ENCODE results near the gene SLC4A2.

The SLC4A2 gene

DNA sequence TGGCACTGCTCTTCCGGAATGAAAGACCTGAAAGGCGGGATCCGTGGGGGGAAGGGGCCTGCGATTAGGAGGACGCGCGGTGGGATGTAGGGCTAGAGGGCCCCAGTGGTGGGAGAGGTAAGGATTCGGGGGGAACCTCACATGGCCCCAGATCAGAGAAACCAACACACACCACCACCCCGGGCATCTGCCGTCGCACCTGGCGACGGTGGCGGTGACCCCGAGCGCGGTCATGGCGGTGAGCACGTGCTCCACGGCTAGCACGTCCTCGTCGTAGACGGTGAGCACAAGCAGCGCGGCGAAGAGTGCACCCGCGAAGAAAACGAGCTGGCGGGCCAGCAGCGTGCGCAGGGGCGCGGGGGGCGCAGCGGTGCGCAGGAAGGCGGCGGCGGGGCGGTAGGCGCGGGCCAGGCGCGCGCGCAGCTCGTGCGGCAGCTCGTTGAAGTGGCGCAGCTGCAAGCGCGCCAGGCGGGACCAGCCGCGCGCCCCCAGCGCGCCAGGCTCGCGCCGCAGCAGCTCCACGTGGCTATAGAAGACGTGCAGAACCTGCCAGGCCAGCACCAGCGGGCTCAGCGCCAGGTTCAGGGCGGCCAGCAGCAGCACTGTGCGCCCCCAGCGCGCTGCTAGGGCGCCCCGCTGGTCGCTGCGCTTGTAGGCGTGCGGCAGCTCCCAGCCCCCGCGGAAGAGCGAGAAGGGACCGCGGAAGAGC is 40.8 kb upstream of the SLC4A2 start:
- Histone ChIP-seq H3K79me1 (ENCODE audit: low read length) (no peaks in the 10 kb centered on the region), H2BK15ac (replicated peaks; ENCODE audit: low read depth) (no peak overlapping the region), H3K36me3 (ENCODE audit: control insufficient read depth, insufficient read depth, low read length) (no peaks in the 10 kb centered on the region), H3K56ac (ENCODE audit: low read length) (peak overlapping the region; percentile 70), H3K27ac (ENCODE audit: low read depth, low read length) (no peak overlapping the region), H2AK5ac (ENCODE audit: low read length) (no peak overlapping the region), H3K18ac (ENCODE audit: low read length) (no peak overlapping the region), H3K9ac (ENCODE audit: low read length) (peak overlapping the region; percentile 40), H3K4ac (ENCODE audit: low read depth, low read length) (no peak overlapping the region), H2BK5ac (ENCODE audit: low read length) (no peak overlapping the region), H3K4me2 (ENCODE audit: low read length) (peak overlapping the region; percentile 31), H4K5ac (ENCODE audit: low read length) (no peak overlapping the region), H2BK120ac (ENCODE audit: low read depth, low read length) (no peak overlapping the region), H3K27me3 (ENCODE audit: insufficient read depth, low read length, poor library complexity) (peaks cover 7% of the 10 kb centered on the region), H3K4me1 (ENCODE audit: control insufficient read depth, low read depth, low read length) (no peaks in the 10 kb centered on the region), H3K4me3 (ENCODE audit: low read length) (no peak overlapping the region), H3K23ac (ENCODE audit: low read length) (peak overlapping the region; percentile 66), H3K79me2 (ENCODE audit: control insufficient read depth, insufficient read depth, low read length) (no peaks in the 10 kb centered on the region), H4K8ac (ENCODE audit: low read depth, low read length) (no peak overlapping the region)
- peak; percentile 55 for DNase-seq
- WGBS (ENCODE audit: extremely low coverage, insufficient coverage, low lambda C conversion rate), result no CpG with 5 or more reads among the region's 82 CpGs

DNA sequence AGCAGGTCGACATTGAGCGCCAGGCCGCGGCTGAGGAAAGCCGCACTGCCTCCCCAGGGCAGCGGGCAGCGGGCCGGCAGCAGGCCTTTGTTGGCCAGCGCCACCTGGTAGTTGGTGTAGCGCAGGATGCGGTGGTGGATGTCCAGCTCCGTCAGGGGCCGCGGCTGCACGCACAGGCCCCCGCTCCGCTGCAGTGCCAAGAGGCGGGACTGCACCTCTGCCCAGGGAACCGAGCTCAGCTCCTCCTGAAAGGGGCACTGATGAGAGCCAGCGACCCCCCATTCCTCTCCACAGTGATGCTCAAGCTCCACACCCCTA is 40.3 kb upstream of the SLC4A2 start:
- no peak overlapping the region for H3K4me3 ChIP-seq (ENCODE audit: low read length)
- H4K5ac ChIP-seq (ENCODE audit: low read length), result no peak overlapping the region
- H3K79me1 ChIP-seq (ENCODE audit: low read length), result no peaks in the 10 kb centered on the region
- no peak overlapping the region for H2BK5ac ChIP-seq (ENCODE audit: low read length)
- no peak for DNase-seq
- H3K9ac ChIP-seq (ENCODE audit: low read length), result no peak overlapping the region
- H3K4me2 ChIP-seq (ENCODE audit: low read length), result no peak overlapping the region
- H3K27me3 ChIP-seq (ENCODE audit: insufficient read depth, low read length, poor library complexity), result peaks cover 7% of the 10 kb centered on the region
- no peaks in the 10 kb centered on the region for H3K4me1 ChIP-seq (ENCODE audit: control insufficient read depth, low read depth, low read length)
- H3K18ac ChIP-seq (ENCODE audit: low read length), result no peak overlapping the region
- H3K79me2 ChIP-seq (ENCODE audit: control insufficient read depth, insufficient read depth, low read length), result no peaks in the 10 kb centered on the region
- no peak overlapping the region for H2BK120ac ChIP-seq (ENCODE audit: low read depth, low read length)
- no CpG with 5 or more reads among the region's 20 CpGs for WGBS (ENCODE audit: extremely low coverage, insufficient coverage, low lambda C conversion rate)
- H3K23ac ChIP-seq (ENCODE audit: low read length), result no peak overlapping the region
- H3K36me3 ChIP-seq (ENCODE audit: control insufficient read depth, insufficient read depth, low read length), result no peaks in the 10 kb centered on the region
- no peak overlapping the region for H2BK15ac ChIP-seq (replicated peaks; ENCODE audit: low read depth)
- no peak overlapping the region for H2AK5ac ChIP-seq (ENCODE audit: low read length)
- no peak overlapping the region for H4K8ac ChIP-seq (ENCODE audit: low read depth, low read length)
- H3K56ac ChIP-seq (ENCODE audit: low read length), result peak overlapping the region; percentile 64
- H3K4ac ChIP-seq (ENCODE audit: low read depth, low read length), result no peak overlapping the region
- no peak overlapping the region for H3K27ac ChIP-seq (ENCODE audit: low read depth, low read length)

DNA sequence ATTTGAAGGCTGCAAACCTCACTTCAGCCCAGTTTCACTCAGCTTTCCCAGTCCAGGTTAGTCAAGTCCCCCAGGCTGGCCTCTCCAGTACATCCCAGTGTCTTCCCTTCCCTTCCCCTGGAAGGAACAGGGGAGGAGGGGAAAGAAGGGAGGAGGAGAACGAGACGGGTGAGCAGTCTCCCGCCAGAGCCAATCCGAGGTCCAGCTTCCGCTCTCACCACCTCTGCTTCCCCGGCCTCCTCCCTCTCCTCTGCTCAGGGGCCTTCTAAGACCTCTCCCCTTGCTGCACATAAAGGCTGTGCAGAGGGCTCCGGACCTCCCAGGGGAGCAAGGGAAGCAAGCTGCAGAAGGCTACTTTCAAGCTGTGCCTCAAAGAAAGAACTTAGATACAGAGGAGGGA is 39.2 kb upstream of the SLC4A2 start:
- H3K9ac ChIP-seq (ENCODE audit: low read length), result peak overlapping the region; percentile 26
- no peaks in the 10 kb centered on the region for H3K36me3 ChIP-seq (ENCODE audit: control insufficient read depth, insufficient read depth, low read length)
- H2AK5ac ChIP-seq (ENCODE audit: low read length), result no peak overlapping the region
- peak overlapping the region; percentile 1 for H3K56ac ChIP-seq (ENCODE audit: low read length)
- no peak overlapping the region for H4K8ac ChIP-seq (ENCODE audit: low read depth, low read length)
- no peak overlapping the region for H3K23ac ChIP-seq (ENCODE audit: low read length)
- H3K4ac ChIP-seq (ENCODE audit: low read depth, low read length), result no peak overlapping the region
- no peak overlapping the region for H4K5ac ChIP-seq (ENCODE audit: low read length)
- H2BK15ac ChIP-seq (replicated peaks; ENCODE audit: low read depth), result no peak overlapping the region
- no peaks in the 10 kb centered on the region for H3K4me1 ChIP-seq (ENCODE audit: control insufficient read depth, low read depth, low read length)
- H3K4me2 ChIP-seq (ENCODE audit: low read length), result no peak overlapping the region
- H3K79me2 ChIP-seq (ENCODE audit: control insufficient read depth, insufficient read depth, low read length), result no peaks in the 10 kb centered on the region
- H3K27ac ChIP-seq (ENCODE audit: low read depth, low read length), result no peak overlapping the region
- peak; percentile 53 for DNase-seq
- no peak overlapping the region for H2BK5ac ChIP-seq (ENCODE audit: low read length)
- peaks cover 7% of the 10 kb centered on the region for H3K27me3 ChIP-seq (ENCODE audit: insufficient read depth, low read length, poor library complexity)
- no peak overlapping the region for H3K4me3 ChIP-seq (ENCODE audit: low read length)
- no peak overlapping the region for H3K18ac ChIP-seq (ENCODE audit: low read length)
- no peaks in the 10 kb centered on the region for H3K79me1 ChIP-seq (ENCODE audit: low read length)
- no peak overlapping the region for H2BK120ac ChIP-seq (ENCODE audit: low read depth, low read length)
- WGBS (ENCODE audit: extremely low coverage, insufficient coverage, low lambda C conversion rate), result no CpG with 5 or more reads among the region's 7 CpGs

DNA sequence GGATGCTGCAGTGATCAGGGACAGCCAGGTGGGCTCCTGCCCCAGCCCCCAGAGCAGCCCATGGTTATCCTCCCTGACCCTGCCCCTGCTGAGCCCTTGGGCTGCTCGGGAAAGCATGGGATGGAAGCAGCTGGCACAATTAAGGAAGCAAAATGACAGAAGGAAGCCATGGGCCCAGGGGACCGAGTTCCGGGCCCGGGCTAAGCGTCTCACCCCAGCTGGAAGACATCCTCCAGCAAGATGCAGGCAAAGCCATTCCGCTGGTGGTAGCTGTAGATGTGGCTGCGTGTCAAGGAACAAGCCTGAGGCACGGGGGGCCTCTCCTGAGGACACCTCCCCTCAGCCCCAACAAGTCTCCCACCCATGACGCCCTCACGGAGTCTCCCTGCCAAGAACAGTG is 36.2 kb upstream of the SLC4A2 start:
- WGBS (ENCODE audit: extremely low coverage, insufficient coverage, low lambda C conversion rate), result no CpG with 5 or more reads among the region's 10 CpGs
- H2AK5ac ChIP-seq (ENCODE audit: low read length), result no peak overlapping the region

DNA sequence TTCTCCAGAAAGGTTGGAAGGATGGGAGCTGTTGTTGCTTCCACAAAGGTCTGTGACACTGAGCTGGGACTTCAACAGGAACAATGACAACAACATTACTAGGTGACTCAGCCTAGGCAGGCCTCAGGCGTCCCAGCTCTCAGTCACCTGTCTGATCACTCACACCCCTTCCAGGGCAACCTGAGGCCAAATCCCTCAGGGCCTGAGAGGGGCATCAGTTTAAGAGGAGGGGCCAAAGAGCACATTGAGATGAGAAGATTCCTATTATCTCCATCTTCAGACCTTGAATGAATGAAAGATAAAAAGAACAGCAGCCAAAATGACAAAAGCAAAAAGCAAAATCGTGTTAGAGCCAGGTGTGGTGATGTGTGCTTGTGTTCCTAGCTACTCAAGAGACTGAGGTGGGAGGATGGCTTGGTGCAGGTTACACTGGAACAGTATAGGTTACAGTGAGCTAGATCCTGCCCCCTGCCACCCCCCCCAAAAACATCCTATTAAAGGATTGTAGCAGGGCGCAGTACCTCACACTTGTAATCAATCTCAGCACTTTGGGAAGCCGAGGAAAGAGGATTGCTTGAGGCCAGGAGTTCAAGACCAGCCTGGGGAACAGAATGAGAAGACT is 34.8 kb upstream of the SLC4A2 start, which contains the start of gene ATG9B:
ATG9B (minus strand) TSS at position 60 of the 622 bp plus-strand sequence. CDS start 71 bp downstream, outside the sequence.
- peak; percentile 67 for DNase-seq
- Histone ChIP-seq H3K4ac (ENCODE audit: low read depth, low read length) (no peak within 1 kb of the TSS), H3K23ac (ENCODE audit: low read length) (no peak within 1 kb of the TSS), H3K79me1 (ENCODE audit: low read length) (no peaks in the 10 kb centered on the region), H3K27ac (ENCODE audit: low read depth, low read length) (no peak within 1 kb of the TSS), H2BK15ac (replicated peaks; ENCODE audit: low read depth) (no peak within 1 kb of the TSS), H2BK120ac (ENCODE audit: low read depth, low read length) (no peak within 1 kb of the TSS), H3K9ac (ENCODE audit: low read length) (no peak within 1 kb of the TSS), H2AK5ac (ENCODE audit: low read length) (no peak within 1 kb of the TSS), H3K4me3 (ENCODE audit: low read length) (no peak within 1 kb of the TSS), H3K4me2 (ENCODE audit: low read length) (no peak within 1 kb of the TSS), H4K8ac (ENCODE audit: low read depth, low read length) (no peak within 1 kb of the TSS), H4K5ac (ENCODE audit: low read length) (no peak within 1 kb of the TSS), H2BK5ac (ENCODE audit: low read length) (no peak within 1 kb of the TSS), H3K4me1 (ENCODE audit: control insufficient read depth, low read depth, low read length) (no peaks in the 10 kb centered on the region), H3K56ac (ENCODE audit: low read length) (no peak within 1 kb of the TSS), H3K18ac (ENCODE audit: low read length) (no peak within 1 kb of the TSS), H3K36me3 (ENCODE audit: control insufficient read depth, insufficient read depth, low read length) (no peaks in the 10 kb centered on the region), H3K27me3 (ENCODE audit: insufficient read depth, low read length, poor library complexity) (no peaks in the 10 kb centered on the region), H3K79me2 (ENCODE audit: control insufficient read depth, insufficient read depth, low read length) (no peaks in the 10 kb centered on the region)
- WGBS (ENCODE audit: extremely low coverage, insufficient coverage, low lambda C conversion rate), result no CpG with 5 or more reads among the region's 4 CpGs

More for the DNA sequence above, 36.2 kb upstream of the SLC4A2 start:
- Histone ChIP-seq H3K27ac (ENCODE audit: low read depth, low read length) (no peak overlapping the region), H2BK15ac (replicated peaks; ENCODE audit: low read depth) (no peak overlapping the region), H2BK120ac (ENCODE audit: low read depth, low read length) (no peak overlapping the region), H3K4me2 (ENCODE audit: low read length) (no peak overlapping the region), H3K27me3 (ENCODE audit: insufficient read depth, low read length, poor library complexity) (peaks cover 7% of the 10 kb centered on the region), H3K9ac (ENCODE audit: low read length) (no peak overlapping the region), H3K56ac (ENCODE audit: low read length) (no peak overlapping the region), H3K36me3 (ENCODE audit: control insufficient read depth, insufficient read depth, low read length) (no peaks in the 10 kb centered on the region), H3K4ac (ENCODE audit: low read depth, low read length) (no peak overlapping the region), H4K5ac (ENCODE audit: low read length) (no peak overlapping the region), H2BK5ac (ENCODE audit: low read length) (no peak overlapping the region), H3K79me1 (ENCODE audit: low read length) (no peaks in the 10 kb centered on the region), H3K79me2 (ENCODE audit: control insufficient read depth, insufficient read depth, low read length) (no peaks in the 10 kb centered on the region), H3K23ac (ENCODE audit: low read length) (no peak overlapping the region), H3K18ac (ENCODE audit: low read length) (no peak overlapping the region), H4K8ac (ENCODE audit: low read depth, low read length) (no peak overlapping the region), H3K4me3 (ENCODE audit: low read length) (no peak overlapping the region), H3K4me1 (ENCODE audit: control insufficient read depth, low read depth, low read length) (no peaks in the 10 kb centered on the region)
- no peak for DNase-seq
